Measurements from ENCODE around the gene ATP5F1A.
A peak's percentile ranks its signal among the peaks of the same experiment; 100 is the strongest.

ATP5F1A gene

GRCh38 chr18:46073474-46074331 lies 24.4 kb downstream of the ATP5F1A start:
- peak in 1 of 3 donors; percentile 97 for DNase-seq (ENCODE audit: low read depth in 2 of 3, low spot score in 1 of 3)

GRCh38 chr18:46072959-46073358 lies 25.1 kb downstream of the ATP5F1A start:
- DNase-seq (ENCODE audit: low read depth in 2 of 3, low spot score in 1 of 3): no peak

GRCh38 chr18:46072376-46072867 lies 25.7 kb downstream of the ATP5F1A start:
- no peak for DNase-seq (ENCODE audit: low read depth in 2 of 3, low spot score in 1 of 3)

- DNase-seq (ENCODE audit: low read depth in 2 of 3, low spot score in 1 of 3): peak in 2 of 3 donors; percentile 55 to 59
Measured at GRCh38 chr18:46071653-46072375, 26.3 kb downstream of the ATP5F1A start, which contains the start of gene PSTPIP2. TSS of gene PSTPIP2 (minus strand) at chr18:46072260. CDS start at chr18:46072188, 72 bp downstream.

- no peak for DNase-seq (ENCODE audit: low read depth in 2 of 3, low spot score in 1 of 3)
Measured at GRCh38 chr18:46070815-46071652, 27.1 kb downstream of the ATP5F1A start.

GRCh38 chr18:46070232-46070631 lies 27.9 kb downstream of the ATP5F1A start:
- DNase-seq (ENCODE audit: low read depth in 2 of 3, low spot score in 1 of 3): no peak

GRCh38 chr18:46069524-46069923 lies 28.6 kb downstream of the ATP5F1A start:
- DNase-seq (ENCODE audit: low read depth in 2 of 3, low spot score in 1 of 3): no peak

- no peak for DNase-seq (ENCODE audit: low read depth in 2 of 3, low spot score in 1 of 3)
Measured at GRCh38 chr18:46068763-46069162, 29.3 kb downstream of the ATP5F1A start.

- DNase-seq (ENCODE audit: low read depth in 2 of 3, low spot score in 1 of 3): no peak
Measured at GRCh38 chr18:46067438-46068007, 30.6 kb downstream of the ATP5F1A start.

- no peak for DNase-seq (ENCODE audit: low read depth in 2 of 3, low spot score in 1 of 3)
Measured at GRCh38 chr18:46062781-46063180, 35.3 kb downstream of the ATP5F1A start.

GRCh38 chr18:46061796-46062195 lies 36.3 kb downstream of the ATP5F1A start:
- DNase-seq (ENCODE audit: low read depth in 2 of 3, low spot score in 1 of 3): no peak

GRCh38 chr18:46061387-46061786 lies 36.7 kb downstream of the ATP5F1A start:
- DNase-seq (ENCODE audit: low read depth in 2 of 3, low spot score in 1 of 3): no peak

- no peak for DNase-seq (ENCODE audit: low read depth in 2 of 3, low spot score in 1 of 3)
Measured at GRCh38 chr18:46060359-46060841, 37.7 kb downstream of the ATP5F1A start.

GRCh38 chr18:46055838-46056230 lies 42.3 kb downstream of the ATP5F1A start:
- no peak for DNase-seq (ENCODE audit: low read depth in 2 of 3, low spot score in 1 of 3)

- DNase-seq (ENCODE audit: low read depth in 2 of 3, low spot score in 1 of 3): no peak
Measured at GRCh38 chr18:46054956-46055837, 42.9 kb downstream of the ATP5F1A start.

- no peak for DNase-seq (ENCODE audit: low read depth in 2 of 3, low spot score in 1 of 3)
Measured at GRCh38 chr18:46053368-46054095, 44.6 kb downstream of the ATP5F1A start.

- DNase-seq (ENCODE audit: low read depth in 2 of 3, low spot score in 1 of 3): no peak
Measured at GRCh38 chr18:46051731-46052461, 46.2 kb downstream of the ATP5F1A start.

GRCh38 chr18:46050268-46050667 lies 47.8 kb downstream of the ATP5F1A start:
- no peak for DNase-seq (ENCODE audit: low read depth in 2 of 3, low spot score in 1 of 3)
